Nephron progenitor cell (in vitro differentiated cells): ENCODE results near the gene CDH4.

Experiments
- DNase-seq: peaks from one replicate; pipeline ENCODE4 v3.0.0; 2021
- H3K27ac Mint-ChIP-seq: 2 replicates; pipeline ENCODE4 v1.8.0; 2021; ENCODE audit warnings: mild to moderate bottlenecking, moderate library complexity, mixed read lengths
- H3K27me3 Mint-ChIP-seq: 2 replicates; pipeline ENCODE4 v1.8.0; 2021; ENCODE audit warnings: mild to moderate bottlenecking, low read depth, mixed read lengths; ENCODE audit not compliant: poor library complexity
- H3K36me3 Mint-ChIP-seq: 2 replicates; pipeline ENCODE4 v1.8.0; 2021; ENCODE audit warnings: low read depth, mixed read lengths
- H3K4me1 Mint-ChIP-seq: 2 replicates; pipeline ENCODE4 v1.8.0; 2021; ENCODE audit warnings: mixed read lengths
- H3K4me3 Mint-ChIP-seq: 2 replicates; pipeline ENCODE4 v1.8.0; 2021; ENCODE audit warnings: mild to moderate bottlenecking, moderate library complexity, mixed read lengths
- H3K9me3 Mint-ChIP-seq: 2 replicates; pipeline ENCODE4 v1.8.0; 2021; ENCODE audit warnings: mild to moderate bottlenecking, moderate library complexity, mixed read lengths
- CTCF ChIP-seq: fragments of 200-600 bp; sonication (generic); IDR thresholded peaks from 2 replicates; pipeline ENCODE4 v1.5.0; 2021; ENCODE audit warnings: antibody characterized with exemption

Gene CDH4

DNA sequence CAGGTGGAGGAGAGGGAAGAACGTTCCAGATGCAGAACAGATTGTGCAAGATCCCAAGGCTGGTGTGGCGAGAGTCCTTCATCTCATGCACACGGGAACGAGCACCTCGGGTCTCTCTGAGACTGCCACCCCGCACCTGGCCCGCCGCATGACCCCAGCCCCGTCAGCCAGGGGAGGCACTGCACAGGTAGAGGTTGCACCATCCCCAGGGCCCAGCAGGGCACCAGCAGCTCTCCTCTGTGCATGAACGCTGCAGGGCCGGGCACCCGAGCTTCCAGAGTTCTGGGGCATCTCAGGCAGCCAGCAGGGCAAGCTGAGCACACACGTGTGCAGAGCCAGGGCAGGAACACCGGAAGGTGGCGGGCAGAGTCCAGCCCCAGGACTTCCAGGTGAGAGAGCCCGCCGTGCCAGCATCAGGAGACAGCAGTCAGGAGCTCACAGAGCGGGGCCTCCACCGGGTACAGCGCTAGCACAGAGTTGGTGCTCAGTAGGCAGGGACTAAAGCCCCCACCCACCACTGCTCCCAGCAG, 620.4 kb downstream of the CDH4 start:
- no peak overlapping the region for H3K4me3 Mint-ChIP-seq
- no peak overlapping the region for H3K27ac Mint-ChIP-seq
- H3K9me3 Mint-ChIP-seq: peaks cover 15% of the 10 kb centered on the region
- H3K4me1 Mint-ChIP-seq: no peaks in the 10 kb centered on the region
- no peaks in the 10 kb centered on the region for H3K27me3 Mint-ChIP-seq
- no peaks in the 10 kb centered on the region for H3K36me3 Mint-ChIP-seq
- DNase-seq: no peak
- no peak for TF ChIP-seq CTCF

- peaks cover 4% of the 10 kb centered on the region for H3K4me1 Mint-ChIP-seq
- H3K9me3 Mint-ChIP-seq: peaks cover 15% of the 10 kb centered on the region
- no peak overlapping the region for H3K4me3 Mint-ChIP-seq
- H3K27me3 Mint-ChIP-seq: peaks cover 2% of the 10 kb centered on the region
- no peak overlapping the region for H3K27ac Mint-ChIP-seq
- TF ChIP-seq CTCF: no peak
- no peak for DNase-seq
- H3K36me3 Mint-ChIP-seq: no peaks in the 10 kb centered on the region
These were observed 621.8 kb downstream of the CDH4 start for GRCh38 chr20:61873651-61874420.

DNA sequence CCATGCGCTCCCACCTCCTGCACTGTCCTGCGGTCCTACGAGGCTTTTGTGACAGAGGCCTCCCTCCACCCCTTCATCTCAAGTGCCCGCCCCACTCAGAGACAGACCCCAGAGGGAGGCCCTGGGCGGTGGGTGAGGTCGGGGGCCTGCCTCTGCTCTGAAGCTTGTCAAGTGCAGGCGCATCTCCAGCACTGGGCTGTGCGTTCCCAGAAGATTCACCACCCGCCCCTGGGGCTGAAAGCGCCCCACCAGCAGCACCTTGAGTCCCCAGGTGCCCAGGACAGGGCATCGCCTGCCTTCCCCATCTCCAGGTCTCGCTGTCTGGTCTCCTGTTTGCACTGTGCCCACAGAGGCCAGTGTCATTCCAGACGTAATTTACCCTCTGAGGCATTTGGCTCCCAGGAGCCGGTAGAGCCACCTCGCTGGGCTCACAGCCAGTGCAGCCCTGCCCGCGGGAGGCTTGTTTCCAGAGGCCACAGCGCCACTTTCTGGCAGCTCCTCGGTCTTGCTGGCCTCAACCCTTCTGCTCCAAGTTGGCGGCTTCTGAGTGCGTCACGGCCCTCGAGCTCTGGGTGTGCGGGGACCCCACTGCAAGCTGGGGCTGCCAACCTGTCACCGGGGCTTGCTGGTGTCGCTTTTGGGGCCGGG, 622.5 kb downstream of the CDH4 start:
- Mint-ChIP-seq H3K9me3 (peaks cover 15% of the 10 kb centered on the region), H3K36me3 (no peaks in the 10 kb centered on the region), H3K27ac (no peak overlapping the region), H3K4me3 (no peak overlapping the region), H3K4me1 (peaks cover 4% of the 10 kb centered on the region), H3K27me3 (peaks cover 4% of the 10 kb centered on the region)
- TF ChIP-seq CTCF: peak; percentile 21
- peak; percentile 48 for DNase-seq

GRCh38 chr20:61875221-61875885, 623.3 kb downstream of the CDH4 start:
- peak; percentile 20 for TF ChIP-seq CTCF
- no peaks in the 10 kb centered on the region for H3K36me3 Mint-ChIP-seq
- H3K4me3 Mint-ChIP-seq: no peak overlapping the region
- no peak overlapping the region for H3K27ac Mint-ChIP-seq
- H3K4me1 Mint-ChIP-seq: peaks cover 4% of the 10 kb centered on the region
- DNase-seq: peak; percentile 49
- H3K27me3 Mint-ChIP-seq: peaks cover 4% of the 10 kb centered on the region
- peaks cover 14% of the 10 kb centered on the region for H3K9me3 Mint-ChIP-seq

DNA sequence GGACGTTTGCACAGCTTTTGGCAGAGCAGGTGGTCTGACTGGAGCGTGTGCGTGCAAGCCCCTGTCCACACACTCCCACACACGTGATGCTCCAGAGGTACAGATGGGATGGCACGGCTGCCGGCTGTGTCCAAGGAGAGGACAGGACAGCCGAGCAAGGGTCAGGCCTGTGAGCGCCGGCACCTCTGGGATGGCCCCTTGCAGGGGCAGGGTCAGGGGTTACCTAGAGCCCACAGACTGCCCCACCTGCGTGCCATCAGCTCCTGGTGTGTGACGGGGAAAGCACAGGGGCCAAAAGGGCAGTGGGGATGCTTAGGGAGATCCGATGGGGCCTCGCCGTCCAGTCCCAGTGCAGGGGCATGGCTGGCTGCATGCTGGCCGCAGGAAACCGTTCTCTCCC, 623.9 kb downstream of the CDH4 start:
- DNase-seq: no peak
- Mint-ChIP-seq H3K27me3 (peaks cover 4% of the 10 kb centered on the region), H3K4me3 (no peak overlapping the region), H3K36me3 (no peaks in the 10 kb centered on the region), H3K27ac (no peak overlapping the region), H3K4me1 (peaks cover 4% of the 10 kb centered on the region), H3K9me3 (peaks cover 8% of the 10 kb centered on the region)
- TF ChIP-seq CTCF: no peak
